Esophagus squamous epithelium (tissue), 4 donors: ENCODE results near the gene EMD.

Source experiments
- POLR2A ChIP-seq, 4 donors: fragments of 450-650 bp; IDR thresholded peaks; one replicate each; pipeline ENCODE4 v1.6.1; 2017; ENCODE audit warnings: antibody characterized with exemption in 4 of 4, mild to moderate bottlenecking in 4 of 4, moderate library complexity in 3 of 4
- TF ChIP-seq, protein P1 (sequence below), 6 experiments: fragments of 450-650 bp in 4 of 6; fragments of 200-600 bp in 2 of 6; sonication (generic) in 2 of 6; IDR thresholded peaks; one replicate each; pipeline ENCODE4 v1.5.1; 2016 to 2019; ENCODE audit warnings: antibody characterized with exemption in 6 of 6, mild to moderate bottlenecking in 4 of 6, moderate library complexity in 4 of 6

DNA sequence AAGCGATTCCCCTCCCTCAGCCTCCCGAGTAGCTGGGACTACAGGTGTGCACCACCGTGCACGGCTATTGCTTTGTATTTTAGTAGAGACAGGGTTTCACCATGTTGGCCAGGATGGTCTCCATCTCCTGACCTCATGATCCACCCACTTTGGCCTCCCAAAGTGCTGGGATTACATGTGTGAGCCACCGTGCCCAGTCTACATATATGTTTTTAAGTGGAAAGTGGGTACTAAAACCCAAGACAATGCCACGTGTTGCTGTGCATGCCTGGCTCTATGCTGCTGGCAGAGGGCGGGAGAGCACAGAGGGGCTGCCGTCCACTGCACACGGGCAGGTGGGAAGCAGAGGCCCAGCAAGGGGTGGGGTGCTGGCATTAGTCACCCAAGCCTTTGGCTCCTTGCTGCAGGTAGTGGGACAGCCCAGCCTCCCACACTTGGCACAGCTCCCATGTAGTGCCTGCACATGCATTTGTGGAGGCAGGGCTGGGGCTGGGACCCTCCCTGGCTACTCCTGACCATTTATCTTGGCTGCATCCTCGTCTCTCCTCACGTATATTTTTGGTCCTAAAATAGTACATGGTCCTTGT is 3.5 kb downstream of the EMD start:
- TF ChIP-seq, protein P1, sequence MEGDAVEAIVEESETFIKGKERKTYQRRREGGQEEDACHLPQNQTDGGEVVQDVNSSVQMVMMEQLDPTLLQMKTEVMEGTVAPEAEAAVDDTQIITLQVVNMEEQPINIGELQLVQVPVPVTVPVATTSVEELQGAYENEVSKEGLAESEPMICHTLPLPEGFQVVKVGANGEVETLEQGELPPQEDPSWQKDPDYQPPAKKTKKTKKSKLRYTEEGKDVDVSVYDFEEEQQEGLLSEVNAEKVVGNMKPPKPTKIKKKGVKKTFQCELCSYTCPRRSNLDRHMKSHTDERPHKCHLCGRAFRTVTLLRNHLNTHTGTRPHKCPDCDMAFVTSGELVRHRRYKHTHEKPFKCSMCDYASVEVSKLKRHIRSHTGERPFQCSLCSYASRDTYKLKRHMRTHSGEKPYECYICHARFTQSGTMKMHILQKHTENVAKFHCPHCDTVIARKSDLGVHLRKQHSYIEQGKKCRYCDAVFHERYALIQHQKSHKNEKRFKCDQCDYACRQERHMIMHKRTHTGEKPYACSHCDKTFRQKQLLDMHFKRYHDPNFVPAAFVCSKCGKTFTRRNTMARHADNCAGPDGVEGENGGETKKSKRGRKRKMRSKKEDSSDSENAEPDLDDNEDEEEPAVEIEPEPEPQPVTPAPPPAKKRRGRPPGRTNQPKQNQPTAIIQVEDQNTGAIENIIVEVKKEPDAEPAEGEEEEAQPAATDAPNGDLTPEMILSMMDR (IDR thresholded peaks at IDR 0.05): no peak
- TF ChIP-seq POLR2A (IDR thresholded peaks at IDR 0.05): no peak
